Spinal cord (tissue), 10 donors: ENCODE measurements around the gene MRPS9. TPM values are rescaled to one million over a fixed set of nuclear protein-coding genes. Genes with fewer than 3 reads are reported as not detected.

Experiments used
- DNase-seq, 6 donors: peaks; one replicate each; pipeline versions ENCODE4 v3.0.0 to v3.0.0-alpha.2; 2013 to 2015; ENCODE audit warnings: low spot score in 6 of 6, low read depth in 4 of 6
- H3K27ac ChIP-seq: one replicate; pipeline ENCODE4 v1.5.1; 2013; ENCODE audit warnings: low read depth, low read length, control low read depth
- H3K27me3 ChIP-seq: one replicate; pipeline ENCODE4 v1.6.1; 2013; ENCODE audit warnings: low read length; ENCODE audit not compliant: control insufficient read depth, insufficient read depth
- H3K36me3 ChIP-seq: one replicate; pipeline ENCODE4 v1.6.1; 2013; ENCODE audit warnings: low read length; ENCODE audit not compliant: control insufficient read depth, insufficient read depth
- H3K4me1 ChIP-seq: one replicate; pipeline ENCODE4 v1.6.1; 2013; ENCODE audit warnings: low read length; ENCODE audit not compliant: control insufficient read depth, insufficient read depth
- H3K4me3 ChIP-seq: one replicate; pipeline ENCODE4 v1.5.1; 2013; ENCODE audit warnings: low read depth, low read length, control low read depth
- H3K9me3 ChIP-seq: one replicate; pipeline ENCODE4 v1.6.1; 2013; ENCODE audit warnings: low read length; ENCODE audit not compliant: control insufficient read depth, insufficient read depth
- WGBS: methylation state at CpG from one replicate; pipeline ENCODE4 v1.1.5; 2013; ENCODE audit warnings: missing lambda C conversion rate; ENCODE audit not compliant: insufficient coverage; 5-methylcytosine and 5-hydroxymethylcytosine counted together
- polyA plus RNA-seq, 2 donors: library from polyadenylated mRNA; unstranded; fragments of 120-200 nt; gene quantifications; one replicate each; pipeline ENCODE4 v1.2.1, GENCODE V29; 2013; ENCODE audit not compliant: insufficient read length in 2 of 2
- total RNA-seq, 2 donors: library from RNA; depleted of rRNA in 1 of 2; stranded (reverse); fragments of 120-200 nt in 1 of 2; fragments of >200 nt in 1 of 2; gene quantifications; one replicate each; pipeline versions ENCODE4 v1.2.3 to v1.2.4, GENCODE V29; 2013 to 2014
- donor health status: healthy.

MRPS9 gene
- total and polyA plus RNA-seq, 4 donors: 22.5 to 35.7 (median 34.1) TPM

GRCh38 chr2:105099153-105099552 lies 61.3 kb downstream of the MRPS9 start:
- no peak overlapping the region for H3K4me3 ChIP-seq
- no peaks in the 10 kb centered on the region for H3K27me3 ChIP-seq
- no peak for DNase-seq
- H3K9me3 ChIP-seq: no peaks in the 10 kb centered on the region
- no peak overlapping the region for H3K27ac ChIP-seq
- H3K36me3 ChIP-seq: peaks cover 12% of the 10 kb centered on the region
- no peaks in the 10 kb centered on the region for H3K4me1 ChIP-seq
- no CpG with 5 or more reads among the region's 1 CpG for WGBS

- no peak overlapping the region for H3K4me3 ChIP-seq
- DNase-seq: no peak
- H3K36me3 ChIP-seq: peaks cover 12% of the 10 kb centered on the region
- no peaks in the 10 kb centered on the region for H3K4me1 ChIP-seq
- H3K27me3 ChIP-seq: no peaks in the 10 kb centered on the region
- WGBS: 85% methylated on average over 7 of the region's 9 CpGs
- H3K9me3 ChIP-seq: no peaks in the 10 kb centered on the region
- H3K27ac ChIP-seq: no peak overlapping the region
These were observed 62.4 kb downstream of the MRPS9 start for GRCh38 chr2:105100046-105100840.

GRCh38 chr2:105102001-105102400 lies 64.1 kb downstream of the MRPS9 start:
- Histone ChIP-seq H3K27me3 (no peaks in the 10 kb centered on the region), H3K4me3 (no peak overlapping the region), H3K27ac (no peak overlapping the region), H3K36me3 (peaks cover 11% of the 10 kb centered on the region), H3K4me1 (no peaks in the 10 kb centered on the region), H3K9me3 (no peaks in the 10 kb centered on the region)
- 94% methylated on average over 12 of the region's 12 CpGs for WGBS
- no peak for DNase-seq

GRCh38 chr2:105102963-105103421 lies 65.1 kb downstream of the MRPS9 start:
- H3K4me1 ChIP-seq: no peaks in the 10 kb centered on the region
- no peak for DNase-seq
- no peak overlapping the region for H3K4me3 ChIP-seq
- H3K27ac ChIP-seq: no peak overlapping the region
- 47% methylated on average over 13 of the region's 13 CpGs for WGBS
- no peaks in the 10 kb centered on the region for H3K27me3 ChIP-seq
- peaks cover 7% of the 10 kb centered on the region for H3K36me3 ChIP-seq
- H3K9me3 ChIP-seq: no peaks in the 10 kb centered on the region

GRCh38 chr2:105103481-105103880 lies 65.6 kb downstream of the MRPS9 start:
- Histone ChIP-seq H3K4me1 (no peaks in the 10 kb centered on the region), H3K9me3 (no peaks in the 10 kb centered on the region), H3K27ac (no peak overlapping the region), H3K36me3 (peaks cover 10% of the 10 kb centered on the region), H3K27me3 (no peaks in the 10 kb centered on the region), H3K4me3 (no peak overlapping the region)
- DNase-seq: no peak
- 84% methylated on average over 5 of the region's 6 CpGs for WGBS

GRCh38 chr2:105104208-105104731 lies 66.4 kb downstream of the MRPS9 start:
- Histone ChIP-seq H3K9me3 (no peaks in the 10 kb centered on the region), H3K27ac (no peak overlapping the region), H3K36me3 (peaks cover 11% of the 10 kb centered on the region), H3K4me3 (no peak overlapping the region), H3K4me1 (no peaks in the 10 kb centered on the region), H3K27me3 (no peaks in the 10 kb centered on the region)
- WGBS: 87% methylated on average over 6 of the region's 8 CpGs
- no peak for DNase-seq

- DNase-seq: no peak
- Histone ChIP-seq H3K4me1 (no peaks in the 10 kb centered on the region), H3K4me3 (no peak overlapping the region), H3K9me3 (no peaks in the 10 kb centered on the region), H3K27me3 (no peaks in the 10 kb centered on the region), H3K36me3 (peaks cover 3% of the 10 kb centered on the region), H3K27ac (no peak overlapping the region)
- WGBS: no CpG with 5 or more reads among the region's 5 CpGs
These were observed 72.5 kb downstream of the MRPS9 start for GRCh38 chr2:105110295-105110829.

- DNase-seq: no peak
- 93% methylated on average over 10 of the region's 15 CpGs for WGBS
- no peaks in the 10 kb centered on the region for H3K27me3 ChIP-seq
- no peak overlapping the region for H3K4me3 ChIP-seq
- peaks cover 3% of the 10 kb centered on the region for H3K36me3 ChIP-seq
- no peak overlapping the region for H3K27ac ChIP-seq
- no peaks in the 10 kb centered on the region for H3K9me3 ChIP-seq
- no peaks in the 10 kb centered on the region for H3K4me1 ChIP-seq
These were observed 73.7 kb downstream of the MRPS9 start for GRCh38 chr2:105111365-105112150.

- H3K27me3 ChIP-seq: no peaks in the 10 kb centered on the region
- H3K9me3 ChIP-seq: no peaks in the 10 kb centered on the region
- no peaks in the 10 kb centered on the region for H3K4me1 ChIP-seq
- no peak for DNase-seq
- H3K36me3 ChIP-seq: peaks cover 3% of the 10 kb centered on the region
- no peak overlapping the region for H3K27ac ChIP-seq
- WGBS: 77% methylated on average over 12 of the region's 12 CpGs
- no peak overlapping the region for H3K4me3 ChIP-seq
These were observed 74.5 kb downstream of the MRPS9 start for GRCh38 chr2:105112345-105112744.
